HG03439 (cell line): ENCODE results near the gene LINGO3.

Experiments
- ATAC-seq: cut with Tn5 transposase; IDR thresholded peaks from one replicate; pipeline ENCODE4 v1.9.1; 2021; ENCODE audit warnings: mild to moderate bottlenecking, moderate library complexity; ENCODE audit not compliant: unreplicated experiment

Gene LINGO3

DNA sequence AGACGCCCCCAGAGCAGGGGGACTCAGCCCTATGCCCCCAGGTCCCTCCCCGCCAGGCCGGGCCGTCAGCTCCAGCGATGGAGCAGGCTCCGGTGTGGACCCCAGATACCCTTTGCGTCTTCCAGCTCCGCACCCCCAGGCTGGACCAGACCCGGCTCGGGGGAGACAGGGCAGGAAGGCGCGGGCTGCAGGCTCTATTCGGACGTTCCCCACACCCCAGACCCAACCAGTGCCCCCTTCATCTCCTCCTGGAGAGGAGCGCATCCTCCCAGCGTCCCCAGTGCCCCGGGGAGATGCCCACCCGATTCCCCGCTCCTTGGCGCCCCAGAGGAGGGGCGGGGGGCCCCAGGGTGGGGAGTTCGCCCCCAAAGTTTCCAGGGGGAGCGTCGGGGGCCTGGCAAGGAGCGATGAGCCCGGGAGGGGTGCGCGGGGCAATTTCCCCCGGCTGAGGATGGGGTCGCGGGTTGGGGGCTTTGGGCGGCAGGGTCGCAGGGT, 389 bp downstream of the LINGO3 start:
- no peak for ATAC-seq

DNA sequence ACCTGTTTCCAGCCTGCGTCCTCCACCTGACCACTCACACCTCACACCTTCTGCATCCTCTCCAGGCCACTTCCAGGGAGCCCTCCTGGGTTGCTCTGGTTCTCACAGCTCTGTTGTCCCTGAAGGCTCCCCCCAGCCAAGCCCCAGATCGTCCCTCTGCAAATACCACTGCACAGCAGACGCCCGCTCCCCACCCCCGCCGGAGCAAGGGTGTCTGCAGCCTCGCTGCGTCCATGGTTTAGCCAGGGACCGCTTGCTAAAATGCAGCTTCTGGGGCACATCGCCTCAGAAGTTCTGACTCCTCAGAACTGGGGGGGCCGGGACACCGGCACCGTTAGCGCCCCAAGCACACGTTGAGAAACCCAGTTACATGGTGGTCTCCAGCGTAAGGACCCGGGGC, 983 bp downstream of the LINGO3 start:
- ATAC-seq, result no peak

DNA sequence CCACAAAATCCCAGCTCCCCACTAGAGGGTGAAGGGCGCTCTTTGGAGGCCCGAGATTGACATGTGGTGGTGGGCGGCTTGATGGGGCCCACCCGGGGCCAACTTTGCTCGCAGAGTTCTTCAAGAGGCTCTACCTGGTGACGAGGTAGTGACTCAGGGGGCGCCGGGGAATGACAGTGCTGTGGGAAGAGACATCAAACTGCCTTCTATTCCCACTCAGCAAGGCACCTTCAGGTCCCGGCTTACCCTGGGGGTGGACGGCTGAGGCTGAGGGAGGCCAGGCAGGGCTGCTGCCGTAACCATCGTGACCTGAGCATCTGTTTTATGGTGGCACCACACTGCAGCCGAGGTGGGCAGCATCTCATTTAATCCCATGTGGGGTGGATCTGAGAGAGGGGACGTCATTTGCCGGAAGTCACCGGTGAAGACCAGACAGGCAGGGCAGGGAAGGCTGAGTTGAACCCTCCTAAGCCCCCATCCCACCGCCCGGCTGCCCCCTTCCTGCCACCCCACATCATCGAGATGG, 1.6 kb downstream of the LINGO3 start:
- no peak for ATAC-seq

DNA sequence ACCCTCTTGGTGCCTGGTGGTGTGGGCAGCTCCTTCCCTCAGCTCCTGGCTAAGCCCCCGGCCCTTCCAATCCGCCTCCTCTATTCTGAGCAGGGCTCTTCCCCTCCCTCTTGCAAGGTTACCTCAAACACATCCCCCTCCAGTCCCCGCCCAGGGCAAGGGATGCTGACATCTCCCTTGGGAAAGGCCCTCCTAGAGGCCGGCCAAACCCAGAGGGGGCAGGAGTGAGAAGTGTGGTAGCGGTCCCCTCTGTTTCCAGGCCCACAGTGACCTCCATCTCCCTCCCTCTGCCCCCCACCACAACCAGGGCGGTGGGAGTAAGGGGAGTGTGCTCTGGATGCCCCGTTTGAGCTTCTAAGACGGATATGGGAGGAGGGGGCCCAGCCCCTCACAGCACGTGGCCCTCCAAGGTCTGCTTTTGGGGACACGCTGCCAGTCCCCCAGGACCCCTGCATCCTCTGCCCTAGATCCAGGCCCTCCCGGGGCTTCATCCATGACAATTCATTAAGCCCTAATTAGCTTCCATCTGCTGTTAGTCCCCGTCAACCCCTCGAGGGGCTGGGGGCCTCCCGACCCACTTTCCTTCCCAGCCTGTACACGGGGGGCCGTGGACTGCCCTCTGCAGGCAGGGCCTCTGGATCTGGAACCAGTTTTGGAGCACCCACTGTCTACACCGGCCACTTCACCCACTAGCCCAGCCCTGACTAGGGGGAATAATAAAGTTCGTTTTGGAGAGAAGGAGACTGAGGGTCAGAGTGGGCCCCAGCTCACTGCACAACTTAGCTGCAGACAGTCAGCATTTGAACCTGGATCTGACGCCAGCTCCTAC, 2.3 kb downstream of the LINGO3 start:
- ATAC-seq, result no peak

DNA sequence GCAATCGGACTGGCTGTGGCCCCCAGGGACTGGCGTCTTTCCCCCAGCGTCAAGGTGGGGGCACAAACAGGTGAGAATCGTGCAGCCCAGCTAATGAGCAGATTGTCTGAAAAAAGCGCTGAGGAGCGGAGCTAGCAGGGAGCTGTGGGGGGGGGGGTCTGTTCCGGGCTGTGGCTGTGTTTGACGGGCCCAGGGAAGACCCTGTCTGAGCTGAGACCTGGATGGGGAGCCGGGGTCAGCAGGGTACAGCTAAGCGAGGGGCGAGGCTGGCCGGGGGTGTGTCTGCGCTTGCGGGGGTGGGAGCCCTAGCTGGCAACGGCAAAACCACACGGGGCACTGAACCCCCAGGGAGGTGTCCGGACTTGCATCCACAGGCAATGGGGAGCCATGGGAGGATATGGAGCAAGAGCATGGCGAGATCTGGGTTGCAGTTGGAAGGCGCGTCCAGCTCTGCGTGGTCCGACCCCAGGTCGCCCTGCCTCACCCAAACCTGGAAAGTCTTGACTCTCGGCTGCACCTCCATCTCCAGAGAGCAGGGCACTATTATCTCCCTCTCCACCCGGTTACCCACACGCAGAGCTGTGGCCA, 4.6 kb downstream of the LINGO3 start:
- no peak for ATAC-seq

DNA sequence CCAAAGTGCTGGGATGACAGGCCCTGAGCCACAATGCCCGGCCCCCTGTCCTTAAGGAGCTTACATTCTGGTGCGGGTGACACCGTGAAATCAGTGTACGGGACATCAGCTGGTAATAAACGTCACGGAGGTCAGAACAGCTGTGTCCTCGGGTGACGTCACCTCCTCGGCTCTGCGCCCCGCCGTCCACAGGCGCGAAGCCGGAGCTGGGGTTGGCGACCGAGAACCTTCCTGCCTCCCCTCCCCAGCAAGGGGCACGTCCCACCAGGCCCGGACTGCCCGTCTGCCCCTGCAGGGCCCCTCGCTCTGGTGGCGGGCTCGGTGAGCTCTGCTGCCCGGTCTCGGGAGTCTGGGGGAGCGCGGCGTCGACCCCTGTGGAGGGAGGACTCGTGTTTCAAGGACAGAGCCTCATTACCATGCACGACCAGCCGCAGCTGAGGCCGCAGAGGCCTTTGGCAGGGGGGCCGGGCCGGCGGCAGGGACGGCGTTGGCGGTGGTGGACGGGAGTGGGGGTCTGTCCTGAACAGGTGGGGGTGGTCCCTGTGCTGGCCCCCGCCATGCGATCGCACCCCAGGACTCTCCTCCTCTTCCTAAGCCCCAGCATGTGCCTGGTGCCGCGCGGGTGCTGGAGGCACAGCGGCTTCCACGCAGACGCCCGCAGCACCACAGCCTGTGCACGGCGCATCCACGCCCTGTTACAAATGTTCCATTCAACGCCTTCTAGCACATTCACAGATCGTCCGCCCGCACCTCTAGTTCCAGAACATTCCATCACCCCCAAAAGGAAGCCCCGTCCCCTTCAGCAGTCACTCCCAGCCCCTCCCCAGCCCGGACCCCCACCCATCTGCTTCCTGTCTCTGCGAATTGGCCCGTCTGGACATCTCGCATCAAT, 5.4 kb downstream of the LINGO3 start:
- no peak for ATAC-seq

DNA sequence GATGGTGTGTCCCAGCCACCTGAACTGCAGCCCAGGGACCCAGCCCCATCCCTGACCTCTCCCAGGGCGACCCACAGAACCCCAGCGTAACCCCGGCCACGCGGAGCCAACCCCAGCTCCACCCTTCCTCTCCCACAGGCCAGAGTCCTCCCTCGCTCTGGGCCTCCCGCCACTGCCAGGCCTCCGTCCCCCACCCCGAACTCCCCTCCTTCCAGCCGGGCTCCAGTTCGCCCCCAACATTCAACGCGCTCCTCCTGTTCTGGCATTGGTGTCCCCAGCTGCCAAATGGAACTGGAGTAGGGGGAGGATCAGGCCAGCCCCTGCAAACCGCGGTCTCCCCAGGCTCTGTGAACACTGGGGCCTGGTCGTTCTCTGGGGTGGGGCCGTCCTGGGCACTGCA, 7.4 kb downstream of the LINGO3 start:
- ATAC-seq, result no peak

DNA sequence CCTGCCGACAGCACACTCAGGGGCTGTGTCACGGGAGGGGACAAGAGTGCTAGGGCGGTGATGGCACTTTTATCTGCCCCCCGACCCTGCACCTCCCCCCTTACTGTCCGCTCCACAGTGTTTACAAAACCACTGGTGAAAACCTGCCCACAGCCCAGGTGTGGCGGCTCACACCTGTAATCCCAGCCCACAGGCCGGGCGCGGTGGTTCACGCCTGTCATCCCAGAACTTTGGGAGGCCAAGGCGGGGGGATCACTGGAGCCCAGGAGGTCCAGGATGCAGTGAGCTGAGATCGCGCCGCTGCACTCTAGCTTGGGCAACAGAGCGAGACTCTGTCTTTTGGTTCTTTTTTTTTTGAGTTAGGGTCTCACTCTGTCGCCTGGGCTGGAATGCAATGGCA, 11.8 kb downstream of the LINGO3 start:
- no peak for ATAC-seq

DNA sequence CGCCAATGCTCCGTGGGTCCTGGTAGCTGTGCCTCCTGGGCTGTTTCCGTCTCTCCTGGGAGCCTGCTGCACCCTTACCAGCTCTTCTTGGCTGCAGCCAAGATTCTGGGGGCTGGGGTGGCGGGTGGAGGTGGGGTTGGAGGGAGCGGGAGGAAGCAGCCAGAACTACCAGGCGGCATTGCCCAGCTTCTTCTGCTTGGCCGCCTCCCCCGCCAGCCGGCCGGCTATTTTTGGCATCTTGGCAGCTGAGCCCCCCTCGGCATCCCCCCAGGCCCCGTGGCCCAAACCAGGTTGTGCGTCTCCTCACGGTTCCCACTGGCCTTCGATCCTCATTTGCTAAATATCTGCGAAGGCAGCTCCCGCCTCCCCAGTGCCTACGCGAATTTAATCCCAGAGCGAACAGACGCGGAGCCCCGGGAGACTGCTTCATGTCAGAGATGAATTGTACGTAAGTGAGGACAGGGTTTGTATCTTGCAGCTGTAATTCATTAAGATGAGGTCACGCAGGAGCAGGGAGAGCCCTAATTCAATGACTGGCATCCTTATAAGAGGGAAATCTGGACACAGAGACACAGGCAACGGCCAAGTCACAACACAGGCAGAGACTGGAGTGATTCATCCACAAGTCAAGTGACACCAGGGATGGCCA, 13.1 kb downstream of the LINGO3 start:
- ATAC-seq, result no peak

DNA sequence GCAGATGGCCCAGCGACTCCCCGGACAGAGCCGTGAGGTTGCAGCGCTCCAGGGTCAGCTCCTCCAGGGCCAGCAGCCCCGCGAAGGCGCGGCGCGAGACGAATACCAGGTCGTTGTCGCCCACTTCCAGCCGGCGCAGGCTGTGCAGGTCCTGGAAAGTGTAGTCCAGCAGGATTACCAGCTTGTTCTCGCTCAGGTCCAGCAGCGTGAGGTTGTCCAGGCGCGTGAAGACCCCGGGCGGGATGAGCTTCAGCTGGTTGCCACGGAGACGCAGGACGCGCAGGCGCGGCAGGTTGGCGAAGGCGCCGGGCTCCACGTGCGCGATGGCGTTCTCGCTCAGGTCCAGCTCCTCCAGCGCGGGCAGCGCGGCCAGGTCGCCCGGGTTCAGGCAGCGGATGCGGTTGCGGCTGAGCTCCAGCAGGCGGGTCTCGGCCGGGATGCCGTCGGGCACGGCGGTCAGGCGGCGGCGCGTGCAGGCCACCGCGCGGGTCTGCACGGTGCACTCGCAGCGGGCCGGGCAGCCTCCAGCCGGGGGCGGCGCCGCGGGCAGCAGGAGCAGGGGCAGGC, 16.7 kb downstream of the LINGO3 start:
- ATAC-seq, result no peak

DNA sequence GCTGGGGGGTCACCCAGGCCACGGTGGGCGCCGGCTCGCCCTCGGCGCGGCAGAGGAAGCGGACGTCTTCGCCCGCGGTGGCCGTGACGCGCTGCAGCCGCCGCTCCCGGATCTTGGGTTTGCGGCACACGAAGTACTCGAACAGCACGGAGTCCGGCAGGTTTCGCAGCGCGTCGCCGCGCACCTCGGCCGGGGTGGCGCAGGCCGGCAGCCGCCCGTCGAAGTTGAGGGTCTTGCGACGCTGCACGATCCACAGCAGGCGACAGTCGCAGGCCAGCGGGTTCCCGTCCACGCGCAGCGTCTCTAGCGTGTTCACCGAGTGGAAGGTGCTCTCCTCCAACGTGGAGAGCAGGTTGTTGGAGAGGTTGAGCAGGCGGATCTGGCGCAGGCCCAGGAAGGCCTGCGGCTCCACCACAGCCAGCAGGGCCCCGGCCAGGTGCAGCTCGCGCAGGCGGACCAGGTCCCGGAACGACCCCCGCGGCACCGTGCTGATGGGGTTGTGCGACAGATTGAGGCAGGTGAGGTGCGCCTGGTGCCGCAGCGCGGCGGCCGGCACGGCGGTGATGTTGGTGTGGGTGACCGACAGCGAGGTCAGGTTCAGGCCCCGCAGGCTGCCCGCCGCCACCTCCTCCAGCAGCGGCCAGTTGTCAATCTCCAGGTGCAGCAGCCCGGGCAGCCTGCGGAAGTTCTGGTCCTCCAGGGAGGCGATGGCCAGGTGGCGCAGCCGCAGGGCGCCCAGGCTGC, 17.3 kb downstream of the LINGO3 start:
- ATAC-seq, result peak; percentile 17

DNA sequence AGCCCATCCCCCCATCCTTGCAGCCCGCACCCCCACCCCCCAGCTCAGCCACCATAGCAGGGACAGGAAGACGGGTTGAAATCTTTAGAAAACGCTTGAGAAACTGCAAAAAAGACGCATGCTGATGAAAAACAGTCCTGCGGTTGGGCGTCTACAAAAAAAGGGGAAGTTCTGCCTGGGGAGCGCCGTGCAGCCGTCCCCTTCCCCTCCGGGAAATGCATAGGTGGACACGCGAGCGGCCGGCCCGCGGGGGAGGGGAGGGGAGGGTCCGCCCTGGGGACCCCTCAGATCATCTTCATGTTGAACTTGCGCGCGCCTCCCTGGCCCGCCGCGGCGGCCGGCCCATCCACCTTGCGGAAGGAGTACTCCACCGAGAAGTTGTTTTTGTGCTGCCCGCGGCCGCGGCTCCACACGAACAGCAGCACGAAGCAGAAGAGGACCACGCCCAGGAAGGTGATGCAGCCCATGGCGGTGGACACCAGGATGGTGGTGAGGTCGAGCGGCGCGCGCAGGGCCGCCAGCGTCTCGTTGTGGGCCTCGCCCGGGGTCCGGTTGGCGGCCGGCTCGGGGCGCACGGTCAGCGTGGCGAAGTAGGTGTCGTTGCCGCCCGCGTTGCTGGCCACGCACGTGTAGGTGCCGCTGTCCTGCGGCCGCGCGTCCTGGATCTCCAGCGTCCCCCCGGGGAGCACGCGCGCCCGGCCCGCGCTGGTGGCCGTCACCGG, 18.1 kb downstream of the LINGO3 start:
- ATAC-seq, result peak; percentile 35

DNA sequence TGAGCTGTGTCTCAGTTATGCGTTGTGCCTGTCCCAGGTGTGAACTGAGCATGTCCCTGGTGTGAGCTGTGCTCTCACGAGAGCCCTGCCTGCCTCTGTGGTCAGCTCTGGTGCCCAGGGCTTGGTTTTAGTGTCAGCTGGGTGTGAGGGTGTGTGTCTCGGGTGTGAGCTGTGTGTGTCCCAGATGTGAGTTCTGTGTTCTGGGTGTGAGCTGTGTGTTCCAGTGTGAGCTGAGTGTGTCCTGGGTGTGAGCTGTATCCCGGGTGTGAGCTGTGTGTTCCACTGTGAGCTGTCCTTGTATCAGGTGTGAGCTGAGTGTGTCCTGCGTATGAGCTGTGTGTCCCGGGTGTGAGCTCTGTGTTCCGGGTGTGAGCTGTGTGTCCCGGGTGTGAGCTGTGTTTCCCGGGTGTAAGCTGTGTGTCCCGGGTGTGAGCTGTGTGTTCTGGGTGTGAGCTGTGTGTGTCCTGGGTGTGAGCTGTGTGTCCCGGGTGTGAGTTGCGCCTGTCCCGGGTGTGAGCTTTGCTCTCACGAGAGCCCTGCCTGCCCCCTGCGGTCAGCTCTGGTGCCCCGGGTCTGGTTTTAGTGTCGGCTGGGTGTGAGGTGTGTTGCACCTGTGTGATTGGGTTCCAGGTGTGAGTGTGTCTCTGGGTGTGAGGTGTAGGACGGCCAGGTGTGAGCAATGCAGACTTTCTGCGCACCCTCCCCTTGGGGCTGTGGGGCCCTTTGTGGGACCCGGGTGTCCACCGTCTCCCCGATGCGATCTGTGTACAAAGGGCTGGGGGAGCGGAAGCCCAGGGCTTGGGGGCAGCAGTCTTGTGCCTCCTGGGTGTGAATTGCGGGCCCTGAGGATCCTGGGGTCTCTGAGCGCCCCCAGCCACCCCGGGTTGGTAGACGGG, 18.9 kb downstream of the LINGO3 start:
- ATAC-seq, result no peak

DNA sequence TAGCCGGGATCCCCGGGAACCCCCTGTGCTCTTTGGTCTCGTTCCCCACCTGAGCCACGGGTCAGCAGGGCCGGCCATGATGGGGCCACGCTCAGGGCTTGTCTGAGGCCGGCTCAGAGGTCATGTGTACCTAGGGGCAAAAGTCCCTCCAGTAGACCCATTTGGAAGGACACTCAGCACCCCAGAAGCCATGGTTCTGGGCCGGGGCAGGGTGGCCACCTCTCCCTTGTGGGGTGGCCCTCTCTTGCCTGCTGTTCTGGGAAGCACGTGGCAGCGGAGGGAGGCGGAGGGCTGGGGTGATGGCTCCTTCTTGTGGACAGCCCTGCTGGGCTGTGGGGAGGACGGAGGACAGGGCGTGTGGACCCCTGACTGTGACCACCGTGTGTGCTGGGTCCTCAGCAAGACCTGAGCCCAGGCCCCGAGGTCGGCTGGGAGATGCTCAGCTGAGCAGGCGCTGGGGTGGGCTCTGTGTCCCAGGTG, 19.6 kb downstream of the LINGO3 start:
- ATAC-seq, result no peak

DNA sequence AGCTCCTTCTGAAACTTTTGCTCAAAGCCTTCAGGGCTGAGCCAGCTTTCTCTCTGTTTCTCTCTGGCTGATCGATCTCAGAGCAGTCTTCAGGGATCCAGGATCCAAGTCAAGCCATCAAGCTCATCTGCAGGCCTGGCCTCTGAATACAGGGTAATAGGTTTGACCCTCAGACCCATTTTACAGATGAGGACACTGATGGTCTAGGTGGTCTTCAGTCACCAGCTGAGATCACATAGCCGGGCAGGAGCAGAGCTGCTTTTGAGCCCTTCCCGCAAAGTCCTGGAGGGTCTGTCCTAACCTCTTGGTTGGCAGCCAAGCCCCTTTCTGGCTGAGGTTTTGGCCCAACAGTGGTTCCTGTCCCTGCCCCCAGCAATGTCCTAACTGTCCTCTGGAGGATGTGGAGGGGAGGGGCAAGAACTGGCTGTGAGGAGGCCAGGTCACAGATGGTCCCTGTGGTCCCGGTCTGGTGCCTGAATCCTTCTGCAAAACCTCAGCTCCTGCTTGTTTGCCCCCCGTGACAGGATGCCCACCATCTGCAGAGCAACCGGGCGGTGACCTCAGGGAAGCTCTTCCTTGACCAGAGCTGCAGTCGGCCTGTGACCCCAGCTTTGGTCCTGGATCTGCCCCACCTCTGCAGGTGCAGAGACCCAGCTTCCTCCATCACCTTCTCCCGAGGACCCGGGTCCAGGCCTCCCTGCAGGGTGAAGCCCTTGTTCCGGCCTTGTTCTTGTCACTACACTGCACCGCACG, 20.2 kb downstream of the LINGO3 start:
- ATAC-seq, result no peak

DNA sequence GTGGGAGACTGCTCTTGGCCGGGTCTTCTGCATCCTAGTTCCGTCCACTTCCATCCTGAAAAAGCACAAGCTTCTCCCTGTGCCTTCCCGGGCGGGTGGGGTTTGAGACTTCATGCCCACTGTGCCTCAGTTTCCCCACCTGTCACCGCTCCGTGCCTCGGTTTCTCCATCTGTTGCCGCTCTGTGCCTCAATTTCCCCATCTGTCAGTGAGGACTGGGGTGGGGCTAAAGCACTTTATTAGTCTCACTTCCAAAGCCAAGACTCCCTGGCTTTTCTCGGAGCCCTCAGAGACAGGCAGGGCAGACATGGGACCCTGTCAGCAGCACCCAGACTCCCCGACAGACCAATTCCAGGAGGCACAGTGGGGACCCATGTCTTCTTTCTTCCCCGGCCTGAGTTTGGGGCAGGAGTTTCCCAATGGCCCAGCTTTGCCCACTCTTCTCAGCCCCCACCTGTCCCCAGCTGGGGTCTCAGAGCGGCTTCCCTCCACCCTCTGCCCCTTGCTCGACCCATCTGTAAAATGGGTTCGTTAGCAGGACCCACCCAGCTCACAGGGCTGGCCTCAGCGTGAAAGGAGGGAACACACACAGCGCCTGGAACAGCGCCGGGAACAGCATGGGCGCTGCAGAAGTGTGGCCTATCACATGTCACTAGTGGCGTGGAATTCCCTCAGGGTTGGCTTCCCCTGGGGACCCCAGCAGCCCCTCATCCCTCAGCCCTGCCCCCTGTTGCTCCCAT, 21.4 kb downstream of the LINGO3 start:
- ATAC-seq, result no peak
